GM12878 (cell line): Measurements from ENCODE around the gene TRMT44. TPM values are rescaled to one million over a fixed set of nuclear protein-coding genes. Genes with fewer than 3 reads are reported as not detected.

Experiments
- ATF2 ChIP-seq: IDR thresholded peaks from 2 replicates; pipeline ENCODE4 v1.6.1; 2012; ENCODE audit warnings: low read length, inconsistent platforms
- CBX5 ChIP-seq: sonication (generic); IDR thresholded peaks from 2 replicates; pipeline ENCODE4 v1.6.1; 2016; ENCODE audit warnings: low read depth, moderate library complexity, mild to moderate bottlenecking, inconsistent platforms
- EED ChIP-seq: sonication (generic); IDR thresholded peaks from 2 replicates; pipeline ENCODE4 v1.6.1; 2016; ENCODE audit warnings: antibody characterized with exemption, low read depth
- FOXM1 ChIP-seq: IDR thresholded peaks from 2 replicates; pipeline ENCODE4 v1.6.1; 2012; ENCODE audit warnings: low read depth, mild to moderate bottlenecking, inconsistent platforms, low read length, moderate library complexity
- HDGF ChIP-seq: fragments of 450-650 bp; IDR thresholded peaks from 2 replicates; pipeline ENCODE4 v1.6.1; 2016; ENCODE audit warnings: antibody characterized with exemption
- IRF4 ChIP-seq: IDR thresholded peaks from 2 replicates; pipeline ENCODE4 v1.6.1; 2011; ENCODE audit warnings: low read depth, low read length
- JUND ChIP-seq: IDR thresholded peaks from 2 replicates; pipeline ENCODE4 v1.6.1; 2012; ENCODE audit warnings: low read depth, mild to moderate bottlenecking, low read length, improper control_type of control experiment, moderate library complexity
- KDM1A ChIP-seq: fragments of 200-600 bp; sonication (generic); IDR thresholded peaks from 2 replicates; pipeline ENCODE4 v1.6.1; 2016; ENCODE audit warnings: borderline replicate concordance
- KLF5 ChIP-seq: fragments of 450-650 bp; IDR thresholded peaks from 2 replicates; pipeline ENCODE4 v1.6.1; 2014; ENCODE audit warnings: mild to moderate bottlenecking; ENCODE audit not compliant: partially characterized antibody
- MEF2B ChIP-seq: fragments of 450-650 bp; IDR thresholded peaks from 2 replicates; pipeline ENCODE4 v1.6.1; 2018; ENCODE audit warnings: mild to moderate bottlenecking, moderate library complexity; ENCODE audit not compliant: partially characterized antibody, poor library complexity, severe bottlenecking
- MTA2 ChIP-seq: fragments of 450-650 bp; IDR thresholded peaks from 2 replicates; pipeline ENCODE4 v1.6.1; 2016; ENCODE audit warnings: low read depth, mild to moderate bottlenecking, moderate library complexity
- PAX8 ChIP-seq: fragments of 450-650 bp; IDR thresholded peaks from 2 replicates; pipeline ENCODE4 v1.6.1; 2017; ENCODE audit warnings: mild to moderate bottlenecking, moderate library complexity
- PKNOX1 ChIP-seq: fragments of 450-650 bp; IDR thresholded peaks from 2 replicates; pipeline ENCODE4 v1.6.1; 2016; ENCODE audit warnings: mild to moderate bottlenecking
- POLR2AphosphoS5 ChIP-seq: IDR thresholded peaks from 2 replicates; pipeline ENCODE4 v1.6.1; 2011; ENCODE audit warnings: mild to moderate bottlenecking, low read length, inconsistent platforms
- TBL1XR1 ChIP-seq: IDR thresholded peaks from 2 replicates; pipeline ENCODE4 v1.6.1; 2012; ENCODE audit warnings: low read depth, low read length, improper control_type of control experiment
- ZNF217 ChIP-seq: fragments of 450-650 bp; IDR thresholded peaks from 2 replicates; pipeline ENCODE4 v1.6.1; 2017; ENCODE audit warnings: antibody characterized with exemption, mild to moderate bottlenecking
- polyA plus RNA-seq, 11 experiments: library from polyadenylated mRNA; depleted of rRNA in 4 of 11; unstranded in 6 of 11; stranded (reverse) in 5 of 11; fragments of >200 nt; fragmentation: Nextera tagmentation in 4 of 11; fragmentation: Illumina TruSeq in 1 of 11; extraction: Ambion mirVana in 4 of 11; extraction: Trizol in 1 of 11; gene quantifications; 1 replicate in 1 of 11; 2 replicates in 10 of 11; pipeline versions ENCODE4 v1.2.1 to v1.2.3, GENCODE V29; 2011 to 2016; ENCODE audit warnings: inconsistent platforms in 2 of 11, missing spikeins in 2 of 11, low read depth in 1 of 11
- total RNA-seq, 4 experiments: library from RNA; depleted of rRNA in 3 of 4; stranded (reverse); fragments of >200 nt in 3 of 4; fragmentation: Illumina TruSeq in 1 of 4; extraction: Trizol in 1 of 4; gene quantifications; 2 replicates each; pipeline versions ENCODE4 v1.2.1 to v1.2.3, GENCODE V29; 2013 to 2021
- TF ChIP-seq, protein P1 (sequence below): fragments of 450-650 bp; IDR thresholded peaks from 2 replicates; pipeline ENCODE4 v1.6.1; 2017; ENCODE audit warnings: low read depth, mild to moderate bottlenecking, moderate library complexity
- TF ChIP-seq, protein P2 (sequence below): fragments of 450-650 bp; conservative IDR thresholded peaks from 2 replicates; pipeline ENCODE4 v1.6.1; 2017; ENCODE audit warnings: mild to moderate bottlenecking, moderate library complexity

The TRMT44 gene
- total and polyA plus RNA-seq, 10 of the 15 experiments (the other 5 are each of a cell fraction or from before 2014, with no cell fraction given) = 1.3 to 18.5 (median 10.1) TPM

- TF ChIP-seq, protein P1, sequence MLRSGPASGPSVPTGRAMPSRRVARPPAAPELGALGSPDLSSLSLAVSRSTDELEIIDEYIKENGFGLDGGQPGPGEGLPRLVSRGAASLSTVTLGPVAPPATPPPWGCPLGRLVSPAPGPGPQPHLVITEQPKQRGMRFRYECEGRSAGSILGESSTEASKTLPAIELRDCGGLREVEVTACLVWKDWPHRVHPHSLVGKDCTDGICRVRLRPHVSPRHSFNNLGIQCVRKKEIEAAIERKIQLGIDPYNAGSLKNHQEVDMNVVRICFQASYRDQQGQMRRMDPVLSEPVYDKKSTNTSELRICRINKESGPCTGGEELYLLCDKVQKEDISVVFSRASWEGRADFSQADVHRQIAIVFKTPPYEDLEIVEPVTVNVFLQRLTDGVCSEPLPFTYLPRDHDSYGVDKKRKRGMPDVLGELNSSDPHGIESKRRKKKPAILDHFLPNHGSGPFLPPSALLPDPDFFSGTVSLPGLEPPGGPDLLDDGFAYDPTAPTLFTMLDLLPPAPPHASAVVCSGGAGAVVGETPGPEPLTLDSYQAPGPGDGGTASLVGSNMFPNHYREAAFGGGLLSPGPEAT = no peak
- TF ChIP-seq, protein P2, sequence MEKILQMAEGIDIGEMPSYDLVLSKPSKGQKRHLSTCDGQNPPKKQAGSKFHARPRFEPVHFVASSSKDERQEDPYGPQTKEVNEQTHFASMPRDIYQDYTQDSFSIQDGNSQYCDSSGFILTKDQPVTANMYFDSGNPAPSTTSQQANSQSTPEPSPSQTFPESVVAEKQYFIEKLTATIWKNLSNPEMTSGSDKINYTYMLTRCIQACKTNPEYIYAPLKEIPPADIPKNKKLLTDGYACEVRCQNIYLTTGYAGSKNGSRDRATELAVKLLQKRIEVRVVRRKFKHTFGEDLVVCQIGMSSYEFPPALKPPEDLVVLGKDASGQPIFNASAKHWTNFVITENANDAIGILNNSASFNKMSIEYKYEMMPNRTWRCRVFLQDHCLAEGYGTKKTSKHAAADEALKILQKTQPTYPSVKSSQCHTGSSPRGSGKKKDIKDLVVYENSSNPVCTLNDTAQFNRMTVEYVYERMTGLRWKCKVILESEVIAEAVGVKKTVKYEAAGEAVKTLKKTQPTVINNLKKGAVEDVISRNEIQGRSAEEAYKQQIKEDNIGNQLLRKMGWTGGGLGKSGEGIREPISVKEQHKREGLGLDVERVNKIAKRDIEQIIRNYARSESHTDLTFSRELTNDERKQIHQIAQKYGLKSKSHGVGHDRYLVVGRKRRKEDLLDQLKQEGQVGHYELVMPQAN = no peak
- TF ChIP-seq PKNOX1 (peak; percentile 63; the same call in 1 of the 2 replicates), ATF2 (peak; percentile 38; the same call in 1 of the 2 replicates), IRF4 (no peak), KLF5 (peak; percentile 39), FOXM1 (peak; percentile 39; the same call in 1 of the 2 replicates), TBL1XR1 (no peak), ZNF217 (0 out of 2 replicates have a peak, but pooled peaks have one; percentile 10), MTA2 (0 out of 2 replicates have a peak, but pooled peaks have one; percentile 8), MEF2B (peak; percentile 80), POLR2AphosphoS5 (no peak), HDGF (0 out of 2 replicates have a peak, but pooled peaks have one; percentile 17), JUND (no peak), EED (0 out of 2 replicates have a peak, but pooled peaks have one; percentile 16), CBX5 (peak; percentile 88), KDM1A (no peak), PAX8 (0 out of 2 replicates have a peak, but pooled peaks have one; percentile 56)
These were observed 574 bp upstream of the TRMT44 start (continued) for GRCh38 chr4:8439914-8440491.
